Tibial artery (tissue), 4 donors: ENCODE measurements around the gene PARVA.

Experiments used
- DNase-seq, 2 donors: peaks; one replicate each; pipeline ENCODE4 v3.0.0-alpha.2; 2019
- H3K27ac ChIP-seq, 2 donors: fragments of 200-600 bp; sonication (generic) in 1 of 2; 1 replicate in 1 of 2; 2 replicates in 1 of 2; pipeline ENCODE4 v1.5.1; 2018 to 2019; ENCODE audit warnings: mild to moderate bottlenecking in 1 of 2
- H3K27me3 ChIP-seq, 2 donors: fragments of 200-600 bp; sonication (generic) in 1 of 2; one replicate each; pipeline versions ENCODE4 v1.5.1 to v1.6.0; 2016 to 2019
- H3K36me3 ChIP-seq, 3 donors: fragments of 200-600 bp; sonication (generic) in 2 of 3; one replicate each; pipeline ENCODE4 v1.5.1; 2016 to 2019; ENCODE audit warnings: mild to moderate bottlenecking in 2 of 3
- H3K4me1 ChIP-seq, 4 donors: fragments of 200-600 bp; sonication (generic) in 2 of 4; 1 replicate in 3 of 4; 2 replicates in 1 of 4; pipeline ENCODE4 v1.5.1; 2016 to 2019
- H3K4me3 ChIP-seq, 2 donors: fragments of 200-600 bp; sonication (generic) in 1 of 2; 1 replicate in 1 of 2; 2 replicates in 1 of 2; pipeline ENCODE4 v1.5.1; 2018 to 2019; ENCODE audit warnings: mild to moderate bottlenecking in 2 of 2
- H3K9me3 ChIP-seq, 3 donors: fragments of 200-600 bp; sonication (generic) in 1 of 3; one replicate each; pipeline ENCODE4 v1.5.1; 2016 to 2019
- intact Hi-C: fragments of 100-400 bp; cut with DNase I; formaldehyde crosslinking; loops from one replicate; pipeline ENCODE4 v1.15.0; 2023; ENCODE audit warnings: low total_unique reads
- TF ChIP-seq, protein P1 (sequence below), 2 experiments: fragments of 200-600 bp in 1 of 2; fragments of 450-650 bp in 1 of 2; IDR thresholded peaks; one replicate each; pipeline ENCODE4 v1.5.1; 2017 to 2019; ENCODE audit warnings: antibody characterized with exemption in 2 of 2, mild to moderate bottlenecking in 1 of 2, moderate library complexity in 1 of 2

Gene PARVA

DNA sequence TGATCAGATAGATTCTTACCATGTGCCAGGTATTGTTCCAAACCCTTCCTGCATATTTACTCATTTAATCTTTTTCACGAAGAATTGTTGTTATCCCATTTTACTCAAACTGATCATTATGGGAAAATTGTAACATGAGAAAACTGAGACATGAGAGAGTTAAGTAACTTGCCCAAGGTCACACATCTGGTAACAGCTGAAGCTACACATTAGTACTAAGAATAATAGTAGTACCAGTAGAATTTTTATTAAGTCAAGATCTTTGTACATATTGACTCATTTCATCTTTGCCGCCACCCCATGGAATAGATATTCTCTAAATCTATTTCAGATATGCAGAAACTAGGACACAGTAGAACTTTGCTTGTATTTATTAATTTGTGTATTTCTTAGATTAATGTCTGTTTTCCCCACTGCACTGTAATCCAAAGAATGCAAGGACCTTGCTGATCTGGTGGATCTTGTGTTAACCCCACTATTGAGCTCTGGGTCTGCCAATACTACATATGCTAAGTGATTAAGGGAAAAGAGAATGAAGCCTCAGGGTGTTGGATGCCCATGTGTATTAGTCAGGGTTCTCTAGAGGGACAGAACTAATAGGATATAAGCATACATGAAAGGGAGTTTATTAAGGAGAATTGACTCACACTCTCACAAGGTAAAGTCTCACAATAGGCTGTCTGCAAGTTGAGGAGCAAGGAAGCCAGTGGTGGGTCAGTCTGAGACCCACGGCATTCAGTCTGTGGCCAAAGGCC lies 72.8 kb downstream of the PARVA start:
- TF ChIP-seq, protein P1, sequence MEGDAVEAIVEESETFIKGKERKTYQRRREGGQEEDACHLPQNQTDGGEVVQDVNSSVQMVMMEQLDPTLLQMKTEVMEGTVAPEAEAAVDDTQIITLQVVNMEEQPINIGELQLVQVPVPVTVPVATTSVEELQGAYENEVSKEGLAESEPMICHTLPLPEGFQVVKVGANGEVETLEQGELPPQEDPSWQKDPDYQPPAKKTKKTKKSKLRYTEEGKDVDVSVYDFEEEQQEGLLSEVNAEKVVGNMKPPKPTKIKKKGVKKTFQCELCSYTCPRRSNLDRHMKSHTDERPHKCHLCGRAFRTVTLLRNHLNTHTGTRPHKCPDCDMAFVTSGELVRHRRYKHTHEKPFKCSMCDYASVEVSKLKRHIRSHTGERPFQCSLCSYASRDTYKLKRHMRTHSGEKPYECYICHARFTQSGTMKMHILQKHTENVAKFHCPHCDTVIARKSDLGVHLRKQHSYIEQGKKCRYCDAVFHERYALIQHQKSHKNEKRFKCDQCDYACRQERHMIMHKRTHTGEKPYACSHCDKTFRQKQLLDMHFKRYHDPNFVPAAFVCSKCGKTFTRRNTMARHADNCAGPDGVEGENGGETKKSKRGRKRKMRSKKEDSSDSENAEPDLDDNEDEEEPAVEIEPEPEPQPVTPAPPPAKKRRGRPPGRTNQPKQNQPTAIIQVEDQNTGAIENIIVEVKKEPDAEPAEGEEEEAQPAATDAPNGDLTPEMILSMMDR (IDR thresholded peaks at IDR 0.05): no peak
- intact Hi-C loops: no loop called here
- no peaks in the 10 kb centered on the region for H3K36me3 ChIP-seq
- no peak overlapping the region for H3K4me3 ChIP-seq
- no peak for DNase-seq
- H3K9me3 ChIP-seq: no peaks in the 10 kb centered on the region
- H3K27me3 ChIP-seq: no peaks in the 10 kb centered on the region
- no peak overlapping the region for H3K27ac ChIP-seq
- peaks cover 0 to 57% (median 14%) of the 10 kb centered on the region in 4 donors for H3K4me1 ChIP-seq

DNA sequence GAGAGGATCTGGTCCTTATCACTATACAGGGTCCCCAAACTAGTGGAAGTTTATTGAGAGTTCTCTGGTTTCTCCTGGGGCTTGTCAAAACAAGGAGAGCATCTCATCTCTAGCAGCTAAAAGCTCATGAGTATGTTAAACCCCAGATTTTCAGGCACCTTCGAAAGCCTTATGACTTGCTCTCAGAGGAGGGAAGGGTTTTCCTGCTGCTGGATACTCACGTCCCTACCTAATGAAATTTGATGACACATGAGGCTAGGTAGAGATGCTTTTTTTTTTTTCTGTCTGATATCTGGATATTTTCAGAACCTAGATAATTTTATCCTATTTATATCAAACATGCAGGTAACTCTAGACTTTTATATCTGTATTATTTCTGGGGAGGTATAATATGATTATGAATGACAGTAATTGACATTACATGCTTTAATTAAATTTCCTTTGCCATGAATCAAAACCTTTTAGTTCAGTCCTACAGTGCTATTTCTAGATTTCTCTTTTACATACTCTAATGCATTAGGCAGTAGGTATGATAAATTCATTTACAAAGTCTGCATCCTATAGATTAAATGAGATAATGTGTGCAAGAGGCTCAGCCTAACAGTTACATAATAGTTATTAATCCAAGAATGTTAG lies 73.9 kb downstream of the PARVA start:
- no peak for DNase-seq
- H3K4me3 ChIP-seq: no peak overlapping the region
- H3K4me1 ChIP-seq: peaks cover 0 to 68% (median 25%) of the 10 kb centered on the region in 4 donors
- intact Hi-C loops: no loop called here
- H3K36me3 ChIP-seq: no peaks in the 10 kb centered on the region
- H3K27me3 ChIP-seq: no peaks in the 10 kb centered on the region
- TF ChIP-seq, protein P1 (IDR thresholded peaks at IDR 0.05): no peak
- no peaks in the 10 kb centered on the region for H3K9me3 ChIP-seq
- no peak overlapping the region for H3K27ac ChIP-seq

DNA sequence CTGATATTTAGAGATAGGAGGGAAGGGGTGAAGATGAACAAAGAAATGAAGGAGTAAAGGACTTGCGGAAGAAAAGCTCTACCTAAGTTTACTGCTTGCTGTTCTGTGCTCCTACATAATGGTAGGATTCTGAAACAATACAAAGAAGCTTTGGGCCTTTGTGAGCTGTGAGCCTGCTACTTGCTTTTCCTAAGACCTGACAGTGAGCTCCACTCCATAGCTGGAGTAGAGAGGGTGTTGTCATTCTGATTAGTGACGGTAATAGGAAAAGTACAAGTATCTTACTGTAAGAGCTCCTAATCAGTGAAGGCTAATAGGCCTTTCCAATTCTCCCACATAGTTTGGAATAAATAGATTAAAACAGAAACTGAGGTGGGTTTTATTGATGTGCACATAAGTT lies 75.9 kb downstream of the PARVA start:
- peaks cover 0 to 86% (median 44%) of the 10 kb centered on the region in 4 donors for H3K4me1 ChIP-seq
- no peak for DNase-seq
- H3K27me3 ChIP-seq: no peaks in the 10 kb centered on the region
- intact Hi-C loops: no loop called here
- H3K36me3 ChIP-seq: no peaks in the 10 kb centered on the region
- H3K27ac ChIP-seq: no peak overlapping the region
- H3K9me3 ChIP-seq: no peaks in the 10 kb centered on the region
- TF ChIP-seq, protein P1 (IDR thresholded peaks at IDR 0.05): no peak
- no peak overlapping the region for H3K4me3 ChIP-seq

DNA sequence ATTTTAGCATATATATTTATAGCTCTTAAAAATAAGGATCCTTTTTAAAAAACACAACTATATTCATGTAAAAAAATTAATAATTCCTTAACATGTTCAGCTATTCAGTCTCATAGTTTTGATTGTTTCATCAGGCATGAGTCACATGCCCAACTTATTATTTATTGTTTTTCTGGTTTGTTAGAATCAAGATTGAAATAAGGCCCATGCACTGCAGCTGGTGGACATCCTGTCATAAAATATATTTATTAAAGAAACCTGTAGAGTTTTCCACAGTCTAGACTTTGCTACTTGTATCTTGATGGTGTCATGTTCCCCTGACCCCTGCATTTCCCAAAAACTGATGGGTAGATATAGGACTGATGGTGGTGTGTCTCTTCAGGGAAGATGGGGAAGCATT lies 77.4 kb downstream of the PARVA start:
- no peaks in the 10 kb centered on the region for H3K27me3 ChIP-seq
- TF ChIP-seq, protein P1 (IDR thresholded peaks at IDR 0.05): no peak
- intact Hi-C loops: no loop called here
- H3K4me3 ChIP-seq: no peak overlapping the region
- H3K9me3 ChIP-seq: no peaks in the 10 kb centered on the region
- H3K36me3 ChIP-seq: no peaks in the 10 kb centered on the region
- DNase-seq: no peak
- peaks cover 0 to 86% (median 52%) of the 10 kb centered on the region in 4 donors for H3K4me1 ChIP-seq
- no peak overlapping the region for H3K27ac ChIP-seq

DNA sequence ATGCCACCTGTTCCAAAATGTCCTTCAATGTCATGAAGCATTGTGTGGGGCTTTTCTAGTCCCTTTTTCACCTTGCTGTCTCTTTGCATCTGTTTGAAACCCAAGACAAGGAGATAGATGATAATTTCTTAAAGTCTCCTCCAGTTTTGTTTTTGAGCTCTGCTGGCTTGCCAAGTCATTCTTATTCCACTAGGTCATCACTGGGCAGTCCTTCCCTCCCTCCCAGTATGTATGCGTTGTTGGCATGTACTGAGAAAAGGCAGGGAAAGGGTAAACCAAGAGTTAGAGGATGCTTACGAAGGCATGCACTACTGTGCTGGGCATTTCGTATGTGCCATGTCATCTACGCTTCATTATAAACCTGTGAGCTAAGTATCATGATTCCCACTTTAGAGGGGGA lies 78.6 kb downstream of the PARVA start:
- TF ChIP-seq, protein P1 (IDR thresholded peaks at IDR 0.05): no peak
- no peaks in the 10 kb centered on the region for H3K9me3 ChIP-seq
- DNase-seq: no peak
- peaks cover 0 to 86% (median 58%) of the 10 kb centered on the region in 4 donors for H3K4me1 ChIP-seq
- no peak overlapping the region for H3K4me3 ChIP-seq
- no peaks in the 10 kb centered on the region for H3K36me3 ChIP-seq
- intact Hi-C loops: no loop called here
- H3K27ac ChIP-seq: peak overlapping the region; percentile 64 to 70
- H3K27me3 ChIP-seq: no peaks in the 10 kb centered on the region
